PC-3 (cell line): ENCODE results near the gene LBP.
"Not testable (repeated sequence)": the region's sequence is repeated elsewhere in the genome, so short reads cannot be mapped to it uniquely, and the experiment has no call there.

Experiments
- CTCF ChIP-seq: fragments of 300-600 bp; sonication (generic); conservative IDR thresholded peaks from 2 replicates; pipeline ENCODE4 v1.5.1; 2017; ENCODE audit warnings: antibody characterized with exemption, low read depth, mild to moderate bottlenecking, low read length
- EZH2 ChIP-seq: fragments of 300-600 bp; sonication (generic); IDR thresholded peaks from one replicate; pipeline ENCODE4 v1.6.1; 2017; ENCODE audit warnings: antibody characterized with exemption, mild to moderate bottlenecking, low read length; ENCODE audit not compliant: unreplicated experiment
- EZH2phosphoT487 ChIP-seq: fragments of 300-600 bp; sonication (generic); IDR thresholded peaks from 2 replicates; pipeline ENCODE4 v1.6.1; 2018; ENCODE audit warnings: mild to moderate bottlenecking, antibody characterized with exemption, low read length, borderline replicate concordance

- not testable (repeated sequence) for TF ChIP-seq CTCF, EZH2phosphoT487, EZH2
These were observed 31.9 kb upstream of the LBP start for GRCh38 chr20:38314350-38314749.
